ENCODE results near the gene PEG3.

DNA sequence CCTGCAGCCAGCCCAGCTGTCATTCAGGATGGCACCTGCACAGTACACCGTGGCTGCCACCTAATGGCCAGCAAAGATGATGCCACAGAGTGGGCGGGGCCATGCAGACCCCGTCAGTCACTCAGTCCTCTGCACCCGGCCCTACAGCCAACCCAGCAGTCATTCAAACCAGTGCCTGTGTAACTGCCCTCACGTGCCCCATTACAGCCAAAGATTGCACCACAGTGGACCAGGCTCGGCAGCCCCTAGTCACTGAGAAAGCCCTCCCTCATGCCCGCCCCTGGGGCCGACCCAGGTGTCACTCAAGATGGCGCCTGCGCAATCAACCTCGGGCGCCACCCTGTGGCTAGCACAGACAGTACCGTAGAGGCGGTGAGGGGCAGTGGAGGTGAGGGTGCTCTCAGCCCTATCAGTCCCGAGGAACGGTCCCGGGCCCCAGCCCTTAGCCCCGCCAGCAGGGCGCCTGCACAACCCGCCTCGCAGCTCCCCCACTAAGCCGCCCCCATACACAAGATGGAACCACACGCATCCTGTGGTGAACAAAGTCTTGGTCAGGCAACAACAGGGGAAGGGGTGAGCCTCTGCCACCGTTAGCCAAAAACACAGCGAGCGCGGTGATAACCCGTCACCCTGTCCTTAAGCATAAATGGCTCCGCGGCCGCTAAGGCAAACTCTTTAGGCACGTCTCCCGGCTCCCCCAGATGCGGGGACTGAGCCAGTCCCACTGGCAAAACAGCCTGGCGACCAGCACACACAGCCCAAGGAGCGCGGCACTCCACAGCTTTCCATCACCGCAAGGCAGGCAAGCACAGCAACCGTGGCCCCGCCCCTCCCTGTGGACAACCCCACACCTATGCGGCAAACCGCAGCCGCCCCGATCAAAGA is 2.3 kb downstream of the PEG3 start:
- TF ChIP-seq, protein P1, sequence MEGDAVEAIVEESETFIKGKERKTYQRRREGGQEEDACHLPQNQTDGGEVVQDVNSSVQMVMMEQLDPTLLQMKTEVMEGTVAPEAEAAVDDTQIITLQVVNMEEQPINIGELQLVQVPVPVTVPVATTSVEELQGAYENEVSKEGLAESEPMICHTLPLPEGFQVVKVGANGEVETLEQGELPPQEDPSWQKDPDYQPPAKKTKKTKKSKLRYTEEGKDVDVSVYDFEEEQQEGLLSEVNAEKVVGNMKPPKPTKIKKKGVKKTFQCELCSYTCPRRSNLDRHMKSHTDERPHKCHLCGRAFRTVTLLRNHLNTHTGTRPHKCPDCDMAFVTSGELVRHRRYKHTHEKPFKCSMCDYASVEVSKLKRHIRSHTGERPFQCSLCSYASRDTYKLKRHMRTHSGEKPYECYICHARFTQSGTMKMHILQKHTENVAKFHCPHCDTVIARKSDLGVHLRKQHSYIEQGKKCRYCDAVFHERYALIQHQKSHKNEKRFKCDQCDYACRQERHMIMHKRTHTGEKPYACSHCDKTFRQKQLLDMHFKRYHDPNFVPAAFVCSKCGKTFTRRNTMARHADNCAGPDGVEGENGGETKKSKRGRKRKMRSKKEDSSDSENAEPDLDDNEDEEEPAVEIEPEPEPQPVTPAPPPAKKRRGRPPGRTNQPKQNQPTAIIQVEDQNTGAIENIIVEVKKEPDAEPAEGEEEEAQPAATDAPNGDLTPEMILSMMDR (conservative IDR thresholded peaks at IDR 0.05 in 1 of 2, IDR thresholded peaks at IDR 0.05 in 1 of 2; ENCODE audit: low read depth in 1 of 2, low read length in 2 of 2): no peak
- no peak for TF ChIP-seq EZH2 (IDR thresholded peaks at IDR 0.05; ENCODE audit: low read length, missing control alignments)
